IMR-90 (cell line): Measurements from ENCODE around the gene MAGEA9. TPM values are rescaled to one million over a fixed set of nuclear protein-coding genes. Genes with fewer than 3 reads are reported as not detected.

Source experiments
- ATAC-seq: fragments of 200-7000 bp; cut with Tn5 transposase; 2 replicates; pipeline ENCODE4 v1.9.1; 2020; ENCODE audit warnings: low read depth, mild to moderate bottlenecking, moderate library complexity
- BruUV-seq: library from RNA; stranded (reverse); fragments of 400-500 nt; replicated peaks from 2 replicates; lab custom pipeline; 2021; lab: Mats Ljungman, UMichigan
- CTCF ChIA-PET: fragments of 300-600 bp; formaldehyde crosslinking; extraction: SDS; loops from one replicate; lab custom pipeline; 2021; ENCODE audit warnings: antibody characterized with exemption; lab: Yijun Ruan, JAX
- POLR2A ChIA-PET: fragments of 300-600 bp; sonication (Branson Sonifier 250); formaldehyde crosslinking; loops from one replicate; lab custom pipeline; 2022; ENCODE audit warnings: antibody characterized with exemption; ENCODE audit not compliant: unreplicated experiment; lab: Charles Lee
- DNase-seq: peaks from one replicate; pipeline ENCODE4 v3.0.0; 2013
- H2AFZ ChIP-seq: replicated peaks from 2 replicates; pipeline ENCODE3; 2013; ENCODE audit warnings: low read length, mild to moderate bottlenecking; ENCODE audit not compliant: poor library complexity
- H2AK5ac ChIP-seq: 2 replicates; pipeline ENCODE4 v1.6.1; 2013; ENCODE audit warnings: low read depth, low read length, inconsistent platforms
- H2AK9ac ChIP-seq: replicated peaks from 2 replicates; pipeline ENCODE3; 2013; ENCODE audit warnings: mild to moderate bottlenecking, low read depth, low read length, moderate library complexity; ENCODE audit not compliant: poor library complexity
- H2BK120ac ChIP-seq: 2 replicates; pipeline ENCODE4 v1.6.1; 2013; ENCODE audit warnings: low read depth, low read length, inconsistent platforms
- H2BK15ac ChIP-seq: 3 replicates; pipeline ENCODE4 v1.6.1; 2013; ENCODE audit warnings: low read depth, low read length, inconsistent platforms
- H2BK20ac ChIP-seq: 2 replicates; pipeline ENCODE4 v1.6.1; 2013; ENCODE audit warnings: low read depth, mild to moderate bottlenecking, inconsistent platforms, low read length, moderate library complexity
- H2BK5ac ChIP-seq: 2 replicates; pipeline ENCODE4 v1.6.1; 2013; ENCODE audit warnings: mild to moderate bottlenecking, low read depth, low read length, inconsistent platforms; ENCODE audit not compliant: poor library complexity, severe bottlenecking
- H3K14ac ChIP-seq: replicated peaks from 2 replicates; pipeline ENCODE4 v1.6.1; 2013; ENCODE audit warnings: low read depth, low read length, inconsistent platforms
- H3K18ac ChIP-seq: 2 replicates; pipeline ENCODE4 v1.6.1; 2013; ENCODE audit warnings: low read depth, low read length, control low read depth
- H3K23ac ChIP-seq: 2 replicates; pipeline ENCODE4 v1.6.1; 2013; ENCODE audit warnings: low read depth, low read length, inconsistent platforms
- H3K27ac ChIP-seq: 2 replicates; pipeline ENCODE4 v1.5.1; 2013; ENCODE audit warnings: mild to moderate bottlenecking, control low read depth, low read length; ENCODE audit not compliant: insufficient read depth
- H3K27me3 ChIP-seq: 2 replicates; pipeline ENCODE4 v1.6.1; 2013; ENCODE audit warnings: low read length; ENCODE audit not compliant: control insufficient read depth, insufficient read depth
- H3K36me3 ChIP-seq: 2 replicates; pipeline ENCODE4 v1.6.1; 2013; ENCODE audit warnings: low read length, mixed read lengths; ENCODE audit not compliant: control insufficient read depth, insufficient read depth
- H3K4ac ChIP-seq: 2 replicates; pipeline ENCODE4 v1.6.1; 2013; ENCODE audit warnings: low read depth, low read length, inconsistent platforms
- H3K4me1 ChIP-seq: 2 replicates; pipeline ENCODE4 v1.6.1; 2013; ENCODE audit warnings: low read length, mixed read lengths; ENCODE audit not compliant: control insufficient read depth, insufficient read depth
- H3K4me2 ChIP-seq: 2 replicates; pipeline ENCODE4 v1.6.1; 2013; ENCODE audit warnings: low read depth, mild to moderate bottlenecking, control low read depth, low read length, moderate library complexity
- H3K4me3 ChIP-seq: 2 replicates; pipeline ENCODE4 v1.5.1; 2013; ENCODE audit warnings: low read depth, mild to moderate bottlenecking, control low read depth, low read length, moderate library complexity; ENCODE audit not compliant: insufficient read depth
- H3K56ac ChIP-seq: 2 replicates; pipeline ENCODE4 v1.6.1; 2013; ENCODE audit warnings: low read length, inconsistent platforms; ENCODE audit not compliant: insufficient read depth; ENCODE audit errors: extremely low read depth
- H3K79me1 ChIP-seq, 2 experiments: 2 replicates each; pipeline ENCODE4 v1.6.1; 2013; ENCODE audit warnings: low read length in 2 of 2, inconsistent platforms in 1 of 2, low read depth in 1 of 2
- H3K9ac ChIP-seq: 2 replicates; pipeline ENCODE4 v1.6.1; 2013; ENCODE audit warnings: low read depth, low read length, control low read depth
- H3K9me1 ChIP-seq: 2 replicates; pipeline ENCODE4 v1.6.1; 2013; ENCODE audit warnings: low read length, inconsistent platforms; ENCODE audit not compliant: insufficient read depth
- H3K9me3 ChIP-seq: 2 replicates; pipeline ENCODE4 v1.6.1; 2013; ENCODE audit warnings: low read length; ENCODE audit not compliant: control insufficient read depth, insufficient read depth
- H4K20me1 ChIP-seq: 2 replicates; pipeline ENCODE4 v1.6.1; 2013; ENCODE audit warnings: low read length, inconsistent platforms; ENCODE audit not compliant: insufficient read depth
- H4K5ac ChIP-seq: 2 replicates; pipeline ENCODE4 v1.6.1; 2013; ENCODE audit warnings: mild to moderate bottlenecking, low read depth, low read length, control low read depth
- H4K8ac ChIP-seq, 2 experiments: 2 replicates each; pipeline ENCODE4 v1.6.1; 2013; ENCODE audit warnings: low read depth in 2 of 2, low read length in 2 of 2, control low read depth in 1 of 2, inconsistent platforms in 1 of 2
- H4K91ac ChIP-seq: 2 replicates; pipeline ENCODE4 v1.6.1; 2013; ENCODE audit warnings: low read depth, low read length, inconsistent platforms; ENCODE audit not compliant: insufficient read depth
- CEBPB ChIP-seq: IDR thresholded peaks from 2 replicates; pipeline ENCODE4 v1.6.1; 2012; ENCODE audit warnings: low read depth, low read length, improper control_type of control experiment
- MAZ ChIP-seq: IDR thresholded peaks from 2 replicates; pipeline ENCODE4 v1.6.1; 2012; ENCODE audit warnings: low read depth, mild to moderate bottlenecking, low read length, improper control_type of control experiment, moderate library complexity, borderline replicate concordance
- NFE2L2 ChIP-seq: fragments of 150-350 bp; IDR thresholded peaks from 2 replicates; pipeline ENCODE4 v1.6.1; 2016; ENCODE audit warnings: low read depth, mild to moderate bottlenecking, low read length
- SMC3 ChIP-seq: fragments of 150-350 bp; IDR thresholded peaks from 2 replicates; pipeline ENCODE4 v1.6.1; 2016; ENCODE audit warnings: low read depth, mild to moderate bottlenecking, antibody characterized with exemption, low read length, moderate library complexity
- WGBS, 2 experiments: methylation state at CpG; one replicate each; pipeline versions ENCODE4 v1.1.5 to v1.1.7; 2013; ENCODE audit warnings: missing lambda C conversion rate in 2 of 2; ENCODE audit not compliant: insufficient read length in 1 of 2; ENCODE audit errors: extremely low coverage in 2 of 2; 5-methylcytosine and 5-hydroxymethylcytosine counted together
- dilution Hi-C: fragments of 300-500 bp; cut with HindIII; formaldehyde crosslinking; loops from one replicate; pipeline ENCODE4 v1.14.3; 2018; ENCODE audit warnings: low sequenced_read_pairs; ENCODE audit not compliant: unreplicated experiment
- in situ Hi-C: fragments of 300-500 bp; cut with MboI; formaldehyde crosslinking; loops from 3 replicates; pipeline ENCODE4 v1.14.3; 2019; ENCODE audit warnings: low sequenced_read_pairs, inconsistent platforms, mixed read lengths
- intact Hi-C: fragments of 100-400 bp; cut with micrococcal nuclease; formaldehyde crosslinking; loops from 2 replicates; pipeline ENCODE4 v1.10.0; 2022
- polyA plus RNA-seq, 3 experiments: library from polyadenylated mRNA; depleted of rRNA; stranded (reverse); fragments of >200 nt; gene quantifications; 2 replicates each; pipeline ENCODE4 v1.2.3, GENCODE V29; 2012; ENCODE audit warnings: low replicate concordance in 1 of 3
- total RNA-seq: library from RNA; depleted of rRNA; stranded (reverse); fragments of >200 nt; gene quantifications from 2 replicates; pipeline ENCODE4 v1.2.3, GENCODE V29; 2012

The MAGEA9 gene
- total and polyA plus RNA-seq, 2 of the 4 experiments (the other 2 are of a cell fraction), result not detected

GRCh38 chrX:149757206-149758067 is 24.3 kb upstream of the MAGEA9 start:
- WGBS, 2 experiments, result 100% methylated on average over 1 of the region's 8 CpGs; no CpG with 5 or more reads in 1 of the 2 experiments
- intact Hi-C loops, result no loop called here

More at GRCh38 chrX:149757206-149758067, 24.3 kb upstream of the MAGEA9 start:
- no peak overlapping the region for H3K9ac ChIP-seq
- no peak overlapping the region for H2AK9ac ChIP-seq
- no peaks in the 10 kb centered on the region for H3K4me1 ChIP-seq
- ATAC-seq (no peak), DNase-seq (no peak)
- H2AK5ac ChIP-seq, result no peak overlapping the region
- H4K5ac ChIP-seq, result no peak overlapping the region
- H3K4me3 ChIP-seq, result no peak overlapping the region
- no peaks in the 10 kb centered on the region for H3K9me1 ChIP-seq
- no peak overlapping the region for H4K8ac ChIP-seq
- no peak for TF ChIP-seq NFE2L2
- TF ChIP-seq CEBPB, result no peak
- TF ChIP-seq MAZ, result no peak
- no peak for TF ChIP-seq SMC3
- H4K20me1 ChIP-seq, result no peaks in the 10 kb centered on the region
- dilution Hi-C loops (no loop called here), in situ Hi-C loops (loop anchor here (25.0 kb wide), 1 partner anchor 105 kb away; no protein-coding TSS in a partner anchor)
- H3K27ac ChIP-seq, result no peak overlapping the region
- H2AFZ ChIP-seq, result no peak overlapping the region
- no peak overlapping the region for H4K91ac ChIP-seq
- no peak overlapping the region for H2BK20ac ChIP-seq
- no peak overlapping the region for H3K23ac ChIP-seq
- H2BK15ac ChIP-seq, result no peak overlapping the region
- no peak overlapping the region for H3K4ac ChIP-seq
- POLR2A ChIA-PET, result no interaction called here
- no TSS peak for BruUV-seq
- H3K27me3 ChIP-seq, result no peaks in the 10 kb centered on the region
- CTCF ChIA-PET, result no interaction called here
- no peaks in the 10 kb centered on the region; the same call in 1 of the 2 replicates for H3K9me3 ChIP-seq
- no peaks in the 10 kb centered on the region for H3K36me3 ChIP-seq
- H3K56ac ChIP-seq, result no peak overlapping the region
- no peak overlapping the region for H3K14ac ChIP-seq
- no peak overlapping the region for H2BK120ac ChIP-seq
- H3K79me1 ChIP-seq, result no peaks in the 10 kb centered on the region
- H3K18ac ChIP-seq, result no peak overlapping the region
- H3K4me2 ChIP-seq, result no peak overlapping the region
- H2BK5ac ChIP-seq, result no peak overlapping the region
